Keratinocyte (primary cell): ENCODE measurements around the gene CBFA2T3. TPM values are rescaled to one million over a fixed set of nuclear protein-coding genes. Genes with fewer than 3 reads are reported as not detected.

ENCODE experiments used
- DNase-seq: peaks from one replicate; pipeline ENCODE4 v3.0.0-alpha.2; 2011; ENCODE audit warnings: low read depth, missing footprints, low spot score
- FAIRE-seq: peaks from 2 replicates; lab custom pipeline; 2011; peaks lifted over from hg19 to GRCh38; lab: Jason Lieb, UNC
- H2AFZ ChIP-seq: 2 replicates; pipeline ENCODE4 v1.6.0; 2012; ENCODE audit warnings: low read length, control low read depth, inconsistent platforms; ENCODE audit not compliant: control insufficient read depth
- H3K27ac ChIP-seq: 2 replicates; pipeline ENCODE4 v1.5.1; 2011; ENCODE audit warnings: low read length; ENCODE audit not compliant: control insufficient read depth, insufficient read depth
- H3K27me3 ChIP-seq: 3 replicates; pipeline ENCODE4 v1.6.0; 2011; ENCODE audit warnings: low read length; ENCODE audit not compliant: control insufficient read depth, insufficient read depth; ENCODE audit errors: extremely low read depth
- H3K36me3 ChIP-seq, 2 experiments: 2 replicates in 1 of 2; 3 replicates in 1 of 2; pipeline ENCODE4 v1.5.1; 2011; ENCODE audit warnings: low read length in 2 of 2, mild to moderate bottlenecking in 1 of 2; ENCODE audit not compliant: control insufficient read depth in 2 of 2, insufficient read depth in 2 of 2; ENCODE audit errors: extremely low read depth in 1 of 2
- H3K4me1 ChIP-seq: 3 replicates; pipeline ENCODE4 v1.5.1; 2011; ENCODE audit warnings: low read length; ENCODE audit not compliant: control insufficient read depth, insufficient read depth; ENCODE audit errors: extremely low read depth
- H3K4me2 ChIP-seq: 3 replicates; pipeline ENCODE4 v1.6.0; 2011; ENCODE audit warnings: low read depth, low read length; ENCODE audit not compliant: control insufficient read depth, insufficient read depth; ENCODE audit errors: extremely low read depth
- H3K4me3 ChIP-seq, 3 experiments: fragments of 200-600 bp in 1 of 3; sonication (generic) in 1 of 3; 2 replicates in 2 of 3; 3 replicates in 1 of 3; pipeline ENCODE4 v1.5.1; 2011 to 2016; ENCODE audit warnings: low read length in 3 of 3, mild to moderate bottlenecking in 3 of 3, control low read depth in 2 of 3, inconsistent platforms in 1 of 3, low read depth in 1 of 3, mixed read lengths in 1 of 3, mixed run types in 1 of 3, moderate library complexity in 1 of 3; ENCODE audit not compliant: control insufficient read depth in 2 of 3, insufficient read depth in 2 of 3; ENCODE audit errors: extremely low read depth in 1 of 3
- H3K79me2 ChIP-seq: 2 replicates; pipeline ENCODE4 v1.6.0; 2012; ENCODE audit warnings: low read length; ENCODE audit not compliant: control insufficient read depth, insufficient read depth
- H3K9ac ChIP-seq: 3 replicates; pipeline ENCODE4 v1.6.0; 2011; ENCODE audit warnings: low read length; ENCODE audit not compliant: control insufficient read depth, insufficient read depth; ENCODE audit errors: extremely low read depth
- H3K9me1 ChIP-seq: 3 replicates; pipeline ENCODE4 v1.6.0; 2011; ENCODE audit warnings: low read length; ENCODE audit not compliant: control insufficient read depth, insufficient read depth; ENCODE audit errors: extremely low read depth
- H3K9me3 ChIP-seq: 2 replicates; pipeline ENCODE4 v1.5.1; 2012; ENCODE audit warnings: low read depth, low read length; ENCODE audit not compliant: control insufficient read depth
- H4K20me1 ChIP-seq: 3 replicates; pipeline ENCODE4 v1.6.0; 2011; ENCODE audit warnings: low read length; ENCODE audit not compliant: control insufficient read depth, insufficient read depth; ENCODE audit errors: extremely low read depth
- EZH2 ChIP-seq: IDR thresholded peaks from one replicate; pipeline ENCODE4 v1.6.1; 2012; ENCODE audit warnings: inconsistent platforms, mild to moderate bottlenecking, low read length, moderate library complexity
- dilution Hi-C: fragments of 300-500 bp; cut with MboI; formaldehyde crosslinking; loops from one replicate; pipeline ENCODE4 v1.7.0; 2020; ENCODE audit warnings: low sequenced_read_pairs; ENCODE audit not compliant: extremely low pct_ligation_motif_present
- polyA plus RNA-seq, 5 experiments: library from polyadenylated mRNA; depleted of rRNA in 3 of 5; stranded (reverse) in 3 of 5; stranded (forward) in 1 of 5; unstranded in 1 of 5; fragments of >200 nt; gene quantifications; 1 replicate in 1 of 5; 2 replicates in 3 of 5; 3 replicates in 1 of 5; pipeline versions ENCODE4 v1.2.1 to v1.2.3, GENCODE V29; 2011 to 2012; ENCODE audit warnings: missing spikeins in 2 of 5, low read depth in 1 of 5, low replicate concordance in 1 of 5
- TF ChIP-seq, protein P1 (sequence below), 3 experiments: IDR thresholded peaks in 1 of 3; conservative IDR thresholded peaks in 1 of 3; optimal IDR thresholded peaks in 1 of 3; 2 replicates in 2 of 3; 3 replicates in 1 of 3; pipeline versions ENCODE3 to v1.5.1; 2011; ENCODE audit warnings: low read length in 3 of 3, mild to moderate bottlenecking in 3 of 3, moderate library complexity in 2 of 3, control low read depth in 1 of 3, inconsistent platforms in 1 of 3; ENCODE audit not compliant: insufficient read depth in 2 of 3; ENCODE audit errors: extremely low read depth in 1 of 3

The CBFA2T3 gene
- polyA plus RNA-seq, 1 donor (not counting 4 experiments of a cell fraction or from before 2014, with no cell fraction given), result 0.08 TPM

DNA sequence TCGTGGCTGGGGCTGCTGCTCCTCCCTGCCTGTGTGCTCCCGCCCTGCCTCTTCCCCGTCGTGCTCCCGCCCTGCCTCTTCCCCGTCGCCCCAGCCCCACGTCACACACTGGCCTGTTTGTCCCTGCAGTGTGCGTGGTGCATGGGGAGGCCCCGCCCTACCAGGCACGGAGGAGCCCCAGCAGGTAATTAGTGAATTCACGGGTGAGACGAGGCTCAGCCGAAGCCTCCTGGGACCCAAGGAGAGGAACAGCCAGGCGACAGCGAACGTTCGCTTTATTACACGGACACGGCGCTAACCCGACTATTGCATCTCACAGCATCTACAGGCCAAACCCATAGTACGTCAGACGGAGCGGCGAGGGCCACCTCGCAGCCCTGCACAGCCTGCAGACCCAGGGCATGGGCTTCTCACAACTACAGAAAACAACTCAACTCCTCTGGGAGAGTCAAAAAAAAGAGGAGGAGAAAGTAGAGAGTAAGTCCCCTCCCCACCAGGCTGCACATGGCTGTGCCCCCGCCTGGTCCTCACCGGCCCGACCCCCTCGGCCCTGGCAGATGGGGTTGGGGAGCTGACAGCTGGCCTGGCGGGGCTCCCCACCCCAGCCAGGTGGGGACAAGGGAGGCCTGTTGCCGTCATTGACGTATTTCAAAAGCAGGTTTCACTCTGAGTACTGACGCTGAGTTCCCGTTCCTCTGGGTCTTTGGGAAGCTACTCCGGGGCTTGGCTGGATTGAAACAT, 106.2 kb downstream of the CBFA2T3 start:
- no peak overlapping the region for H3K9ac ChIP-seq
- TF ChIP-seq, protein P1, sequence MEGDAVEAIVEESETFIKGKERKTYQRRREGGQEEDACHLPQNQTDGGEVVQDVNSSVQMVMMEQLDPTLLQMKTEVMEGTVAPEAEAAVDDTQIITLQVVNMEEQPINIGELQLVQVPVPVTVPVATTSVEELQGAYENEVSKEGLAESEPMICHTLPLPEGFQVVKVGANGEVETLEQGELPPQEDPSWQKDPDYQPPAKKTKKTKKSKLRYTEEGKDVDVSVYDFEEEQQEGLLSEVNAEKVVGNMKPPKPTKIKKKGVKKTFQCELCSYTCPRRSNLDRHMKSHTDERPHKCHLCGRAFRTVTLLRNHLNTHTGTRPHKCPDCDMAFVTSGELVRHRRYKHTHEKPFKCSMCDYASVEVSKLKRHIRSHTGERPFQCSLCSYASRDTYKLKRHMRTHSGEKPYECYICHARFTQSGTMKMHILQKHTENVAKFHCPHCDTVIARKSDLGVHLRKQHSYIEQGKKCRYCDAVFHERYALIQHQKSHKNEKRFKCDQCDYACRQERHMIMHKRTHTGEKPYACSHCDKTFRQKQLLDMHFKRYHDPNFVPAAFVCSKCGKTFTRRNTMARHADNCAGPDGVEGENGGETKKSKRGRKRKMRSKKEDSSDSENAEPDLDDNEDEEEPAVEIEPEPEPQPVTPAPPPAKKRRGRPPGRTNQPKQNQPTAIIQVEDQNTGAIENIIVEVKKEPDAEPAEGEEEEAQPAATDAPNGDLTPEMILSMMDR (optimal IDR thresholded peaks at IDR 0.05 in 1 of 3, IDR thresholded peaks at IDR 0.05 in 1 of 3, conservative IDR thresholded peaks at IDR 0.05 in 1 of 3; ENCODE audit: extremely low read depth in 1 of 3, insufficient read depth in 2 of 3, low read length in 3 of 3), result no peak
- TF ChIP-seq EZH2, result no peak
- H3K9me1 ChIP-seq, result no peaks in the 10 kb centered on the region
- H3K9me3 ChIP-seq, result no peaks in the 10 kb centered on the region
- H3K27me3 ChIP-seq, result peaks cover 43% of the 10 kb centered on the region
- no peaks in the 10 kb centered on the region for H3K36me3 ChIP-seq
- no peak for FAIRE-seq
- no peaks in the 10 kb centered on the region for H3K79me2 ChIP-seq
- no peaks in the 10 kb centered on the region for H4K20me1 ChIP-seq
- no peak overlapping the region for H3K4me3 ChIP-seq
- no peak for DNase-seq
- no peak overlapping the region for H3K27ac ChIP-seq
- H3K4me2 ChIP-seq, result no peak overlapping the region
- H2AFZ ChIP-seq, result no peak overlapping the region
- H3K4me1 ChIP-seq, result no peaks in the 10 kb centered on the region
- dilution Hi-C loops, result no loop called here

DNA sequence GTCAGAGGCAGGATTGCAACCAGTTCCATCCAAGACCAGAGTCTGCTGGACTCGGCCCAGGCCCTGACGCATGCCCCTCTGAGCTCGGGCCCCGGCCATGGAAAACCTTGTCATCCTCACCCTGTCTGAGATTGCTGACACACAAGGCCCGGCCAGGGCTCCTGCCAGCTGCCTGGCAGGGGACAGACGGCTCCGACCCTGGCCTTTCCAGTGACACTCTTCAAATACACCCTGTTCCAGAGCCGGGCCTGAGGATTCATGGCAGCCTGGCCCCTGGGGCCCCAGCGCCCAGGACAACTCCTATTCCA, 107.4 kb downstream of the CBFA2T3 start:
- no peak overlapping the region for H3K4me3 ChIP-seq
- H3K9me1 ChIP-seq, result no peaks in the 10 kb centered on the region
- TF ChIP-seq EZH2, result no peak
- H3K4me1 ChIP-seq, result no peaks in the 10 kb centered on the region
- H3K79me2 ChIP-seq, result no peaks in the 10 kb centered on the region
- DNase-seq (no peak), FAIRE-seq (no peak)
- H3K36me3 ChIP-seq, result no peaks in the 10 kb centered on the region
- dilution Hi-C loops, result no loop called here
- no peak overlapping the region for H3K27ac ChIP-seq
- H3K9me3 ChIP-seq, result no peaks in the 10 kb centered on the region
- H3K4me2 ChIP-seq, result no peak overlapping the region
- peaks cover 43% of the 10 kb centered on the region for H3K27me3 ChIP-seq
- H3K9ac ChIP-seq, result no peak overlapping the region
- no peaks in the 10 kb centered on the region for H4K20me1 ChIP-seq
- H2AFZ ChIP-seq, result no peak overlapping the region
